ENCODE measurements around the gene FMN1. TPM values are rescaled to one million over a fixed set of nuclear protein-coding genes. Genes with fewer than 3 reads are reported as not detected.

The FMN1 gene
- total and polyA plus RNA-seq, 8 donors: 1.9 to 10.2 (median 3.0) TPM

- Histone ChIP-seq H3K4me3 (no peak overlapping the region), H3K4me1 (no peaks in the 10 kb centered on the region), H3K36me3 (no peaks in the 10 kb centered on the region), H3K27me3 (no peaks in the 10 kb centered on the region), H3K27ac (no peak overlapping the region), H3K9me3 (no peaks in the 10 kb centered on the region)
- DNase-seq (no peak), ATAC-seq (no peak), FAIRE-seq (no peak)
- 55 to 66% methylated on average over 8 of the region's 8 CpGs for WGBS, 2 donors
- intact Hi-C loops (cut with DNase I): no loop called here
- TF ChIP-seq CTCF (IDR thresholded peaks at IDR 0.05): no peak
These were observed 78.3 kb downstream of the FMN1 start for GRCh38 chr15:33116198-33116597.

GRCh38 chr15:33115191-33115861 is 79.2 kb downstream of the FMN1 start:
- no peak for ATAC-seq
- no peak for FAIRE-seq
- Histone ChIP-seq H3K4me1 (no peaks in the 10 kb centered on the region), H3K36me3 (no peaks in the 10 kb centered on the region), H3K27ac (no peak overlapping the region), H3K27me3 (no peaks in the 10 kb centered on the region), H3K4me3 (no peak overlapping the region), H3K9me3 (no peaks in the 10 kb centered on the region)
- intact Hi-C loops (cut with DNase I): no loop called here
- TF ChIP-seq CTCF (IDR thresholded peaks at IDR 0.05): no peak
- 56 to 66% methylated on average over 4 of the region's 4 CpGs for WGBS, 2 donors
- DNase-seq: no peak

- ATAC-seq: no peak
- H3K27me3 ChIP-seq: no peaks in the 10 kb centered on the region
- WGBS, 2 donors: 61 to 74% methylated on average over 8 of the region's 8 CpGs
- H3K4me1 ChIP-seq: no peaks in the 10 kb centered on the region
- intact Hi-C loops (cut with DNase I): no loop called here
- no peaks in the 10 kb centered on the region for H3K9me3 ChIP-seq
- H3K36me3 ChIP-seq: no peaks in the 10 kb centered on the region
- FAIRE-seq: no peak
- H3K4me3 ChIP-seq: no peak overlapping the region
- DNase-seq: no peak
- H3K27ac ChIP-seq: no peak overlapping the region
- TF ChIP-seq CTCF (IDR thresholded peaks at IDR 0.05): no peak
These were observed 80.2 kb downstream of the FMN1 start for GRCh38 chr15:33114374-33114717.

GRCh38 chr15:33113666-33114373 is 80.7 kb downstream of the FMN1 start:
- intact Hi-C loops (cut with DNase I): no loop called here
- DNase-seq (no peak), FAIRE-seq (no peak), ATAC-seq (no peak)
- Histone ChIP-seq H3K4me1 (no peaks in the 10 kb centered on the region), H3K27ac (no peak overlapping the region), H3K9me3 (no peaks in the 10 kb centered on the region), H3K36me3 (no peaks in the 10 kb centered on the region), H3K27me3 (no peaks in the 10 kb centered on the region), H3K4me3 (no peak overlapping the region)
- TF ChIP-seq CTCF (IDR thresholded peaks at IDR 0.05): no peak
- 70 to 78% methylated on average over 7 of the region's 7 CpGs for WGBS, 2 donors

GRCh38 chr15:33112541-33113105 is 81.9 kb downstream of the FMN1 start:
- DNase-seq (no peak), FAIRE-seq (no peak), ATAC-seq (no peak)
- intact Hi-C loops (cut with DNase I): no loop called here
- Histone ChIP-seq H3K9me3 (no peaks in the 10 kb centered on the region), H3K27ac (no peak overlapping the region), H3K4me3 (no peak overlapping the region), H3K27me3 (no peaks in the 10 kb centered on the region), H3K36me3 (no peaks in the 10 kb centered on the region), H3K4me1 (no peaks in the 10 kb centered on the region)
- no peak for TF ChIP-seq CTCF (IDR thresholded peaks at IDR 0.05)
- 79 to 81% methylated on average over 5 of the region's 5 CpGs for WGBS, 2 donors
